ENCODE measurements around the gene CAMKK1. TPM values are rescaled to one million over a fixed set of nuclear protein-coding genes. Genes with fewer than 3 reads are reported as not detected.

CAMKK1 gene
- total and polyA plus RNA-seq, 12 donors = 1.8 to 5.7 (median 3.6) TPM

DNA sequence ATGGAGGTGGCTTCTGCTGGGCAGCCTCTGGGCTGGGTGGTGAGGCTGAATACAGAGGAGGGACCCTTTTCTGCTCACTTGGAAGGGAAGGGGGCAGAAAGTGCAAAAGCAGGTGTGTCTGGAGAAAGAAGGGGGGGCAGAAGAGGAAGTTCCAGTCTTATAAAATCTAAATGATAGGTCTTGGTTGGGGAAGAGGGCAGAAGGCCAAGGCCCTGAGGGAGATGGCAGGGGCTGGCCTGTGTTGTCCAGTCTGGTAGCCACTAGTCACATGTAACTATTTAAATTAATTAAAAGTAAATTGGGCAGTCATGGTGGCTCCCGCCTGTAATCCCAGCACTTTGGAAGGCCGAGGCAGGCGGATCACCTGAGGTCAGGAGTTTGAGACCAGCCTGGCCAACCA lies 2.5 kb upstream of the CAMKK1 start:
- H3K27ac ChIP-seq = peak overlapping the region; percentile 55 to 91 (median 84)
- DNase-seq = no peak
- intact Hi-C loops (cut with DNase I) = no loop called here
- no peak overlapping the region for H3K4me3 ChIP-seq
- H3K27me3 ChIP-seq = no peaks in the 10 kb centered on the region
- H3K9me3 ChIP-seq = no peaks in the 10 kb centered on the region
- WGBS, 2 donors = 98% methylated on average over 3 of the region's 3 CpGs
- peaks cover 18 to 59% (median 47%) of the 10 kb centered on the region in 9 donors for H3K4me1 ChIP-seq
- no peak for TF ChIP-seq CTCF (IDR thresholded peaks at IDR 0.05)
- peaks cover 0 to 5% (median 0%) of the 10 kb centered on the region in 9 donors for H3K36me3 ChIP-seq
- ATAC-seq = no peak

DNA sequence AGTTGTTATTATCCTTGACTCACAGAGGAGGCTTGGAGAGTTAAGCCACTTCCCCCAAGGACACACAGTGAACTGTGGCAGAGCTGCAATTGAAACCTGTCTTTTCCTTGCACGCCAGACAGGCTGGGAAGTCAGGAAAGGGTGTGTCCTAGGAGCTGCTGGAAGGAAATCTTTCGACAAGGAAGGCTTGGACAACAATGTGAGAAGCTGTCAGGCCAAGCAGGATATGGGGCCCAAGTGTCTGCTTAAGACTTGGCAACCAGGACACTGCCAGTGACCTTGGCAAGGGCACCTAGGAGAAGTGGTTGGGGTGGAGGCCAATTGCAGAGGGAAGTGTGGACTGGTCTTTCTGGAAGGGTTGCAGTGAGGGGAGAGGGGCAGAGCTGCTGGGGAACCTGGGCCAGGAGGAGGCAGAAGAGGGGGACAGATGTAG lies 2.1 kb upstream of the CAMKK1 start:
- Histone ChIP-seq H3K4me1 (peaks cover 21 to 63% (median 51%) of the 10 kb centered on the region in 9 donors), H3K4me3 (no peak overlapping the region), H3K9me3 (no peaks in the 10 kb centered on the region), H3K27ac (peak overlapping the region; percentile 55 to 91 (median 84)), H3K36me3 (peaks cover 0 to 5% (median 0%) of the 10 kb centered on the region in 9 donors), H3K27me3 (no peaks in the 10 kb centered on the region)
- 24 to 27% methylated on average over 2 of the region's 2 CpGs for WGBS, 2 donors
- peak in 1 of 2 donors; percentile 69 for DNase-seq
- intact Hi-C loops (cut with DNase I) = no loop called here
- TF ChIP-seq CTCF (IDR thresholded peaks at IDR 0.05) = no peak
- peak; percentile 4 to 53 (median 22) for ATAC-seq

- intact Hi-C loops (cut with DNase I) = no loop called here
- TF ChIP-seq CTCF (IDR thresholded peaks at IDR 0.05) = no peak
- Histone ChIP-seq H3K4me3 (no peak overlapping the region), H3K27me3 (no peaks in the 10 kb centered on the region), H3K27ac (peak overlapping the region; percentile 47 to 91 (median 84)), H3K4me1 (peaks cover 23 to 70% (median 59%) of the 10 kb centered on the region in 9 donors), H3K9me3 (no peaks in the 10 kb centered on the region), H3K36me3 (peaks cover 0 to 5% (median 0%) of the 10 kb centered on the region in 9 donors)
- ATAC-seq = no peak
- 69 to 75% methylated on average over 5 of the region's 5 CpGs for WGBS, 2 donors
- no peak for DNase-seq
Measured at GRCh38 chr17:3894188-3894587, 1.3 kb upstream of the CAMKK1 start.

GRCh38 chr17:3893720-3894116 lies 865 bp upstream of the CAMKK1 start:
- TF ChIP-seq CTCF (IDR thresholded peaks at IDR 0.05) = no peak
- Histone ChIP-seq H3K4me1 (peaks cover 23 to 75% (median 63%) of the 10 kb centered on the region in 9 donors), H3K9me3 (no peaks in the 10 kb centered on the region), H3K4me3 (peak overlapping the region in 9 of 10 donors; percentile 69 to 94 (median 78)), H3K36me3 (peaks cover 0 to 5% (median 0%) of the 10 kb centered on the region in 9 donors), H3K27ac (peak overlapping the region in 9 of 10 donors; percentile 79 to 91 (median 85)), H3K27me3 (no peaks in the 10 kb centered on the region)
- DNase-seq (no peak), ATAC-seq (no peak)
- intact Hi-C loops (cut with DNase I) = no loop called here
- WGBS, 2 donors = 73 to 76% methylated on average over 7 of the region's 7 CpGs
